Loucy (cell line): ENCODE data around the gene ZMPSTE24.

ENCODE experiments used
- H2AFZ ChIP-seq: fragments of 200-600 bp; sonication (generic); 2 replicates; pipeline ENCODE4 v1.6.0; 2016; ENCODE audit warnings: antibody characterized with exemption, mild to moderate bottlenecking, low read length, moderate library complexity
- H3F3A ChIP-seq: fragments of 200-600 bp; 2 replicates; pipeline ENCODE4 v1.6.0; 2016; ENCODE audit warnings: antibody characterized with exemption, low read depth, mild to moderate bottlenecking
- H3K27me3 ChIP-seq: fragments of 200-600 bp; sonication (generic); 2 replicates; pipeline ENCODE4 v1.6.1; 2014; ENCODE audit warnings: low read length, mild to moderate bottlenecking; ENCODE audit not compliant: insufficient read depth, poor library complexity, severe bottlenecking
- H3K36me3 ChIP-seq: fragments of 200-600 bp; sonication (generic); 2 replicates; pipeline ENCODE4 v1.6.1; 2016; ENCODE audit warnings: low read length; ENCODE audit not compliant: insufficient read depth
- H3K4me1 ChIP-seq: fragments of 200-600 bp; sonication (generic); 2 replicates; pipeline ENCODE4 v1.5.1; 2014; ENCODE audit warnings: low read length, mild to moderate bottlenecking; ENCODE audit not compliant: insufficient read depth, poor library complexity, severe bottlenecking
- H3K4me2 ChIP-seq: fragments of 200-600 bp; sonication (generic); 2 replicates; pipeline ENCODE4 v1.6.0; 2014; ENCODE audit warnings: antibody characterized with exemption, low read length, low read depth, mild to moderate bottlenecking; ENCODE audit not compliant: poor library complexity, severe bottlenecking
- H3K4me3 ChIP-seq: fragments of 200-600 bp; sonication (generic); 2 replicates; pipeline ENCODE4 v1.5.1; 2014; ENCODE audit warnings: low read length, mild to moderate bottlenecking, mixed read lengths; ENCODE audit not compliant: poor library complexity, severe bottlenecking
- H3K79me2 ChIP-seq: fragments of 200-600 bp; sonication (generic); 2 replicates; pipeline ENCODE4 v1.6.1; 2014; ENCODE audit warnings: low read length; ENCODE audit not compliant: insufficient read depth
- H3K9ac ChIP-seq: fragments of 200-600 bp; sonication (generic); 2 replicates; pipeline ENCODE4 v1.6.0; 2014; ENCODE audit warnings: mild to moderate bottlenecking, low read depth, low read length, moderate library complexity; ENCODE audit not compliant: poor library complexity, severe bottlenecking
- H3K9me2 ChIP-seq: fragments of 200-600 bp; sonication (generic); replicated peaks from 2 replicates; pipeline ENCODE4 v1.6.1; 2016; ENCODE audit warnings: low read depth, low read length, mixed read lengths
- H3K9me3 ChIP-seq: fragments of 200-600 bp; sonication (generic); 2 replicates; pipeline ENCODE4 v1.6.1; 2014; ENCODE audit warnings: mild to moderate bottlenecking, antibody characterized with exemption, low read length, low read depth; ENCODE audit not compliant: insufficient read depth
- H4K20me1 ChIP-seq: fragments of 200-600 bp; sonication (generic); 2 replicates; pipeline ENCODE4 v1.6.0; 2014; ENCODE audit warnings: antibody characterized with exemption, low read length, mild to moderate bottlenecking; ENCODE audit not compliant: insufficient read depth, poor library complexity, severe bottlenecking
- EZH2phosphoT487 ChIP-seq: fragments of 200-600 bp; IDR thresholded peaks from 2 replicates; pipeline ENCODE4 v1.6.1; 2018; ENCODE audit warnings: antibody characterized with exemption, mild to moderate bottlenecking, moderate library complexity, borderline replicate concordance
- TF ChIP-seq, protein P1 (sequence below): fragments of 200-600 bp; sonication (generic); conservative IDR thresholded peaks from 2 replicates; pipeline ENCODE4 v1.5.1; 2014; ENCODE audit warnings: mild to moderate bottlenecking, antibody characterized with exemption, low read length

ZMPSTE24 gene

GRCh38 chr1:40307186-40307585 is 49.1 kb downstream of the ZMPSTE24 start:
- H2AFZ ChIP-seq, result no peak overlapping the region
- no peak for TF ChIP-seq EZH2phosphoT487
- TF ChIP-seq, protein P1, sequence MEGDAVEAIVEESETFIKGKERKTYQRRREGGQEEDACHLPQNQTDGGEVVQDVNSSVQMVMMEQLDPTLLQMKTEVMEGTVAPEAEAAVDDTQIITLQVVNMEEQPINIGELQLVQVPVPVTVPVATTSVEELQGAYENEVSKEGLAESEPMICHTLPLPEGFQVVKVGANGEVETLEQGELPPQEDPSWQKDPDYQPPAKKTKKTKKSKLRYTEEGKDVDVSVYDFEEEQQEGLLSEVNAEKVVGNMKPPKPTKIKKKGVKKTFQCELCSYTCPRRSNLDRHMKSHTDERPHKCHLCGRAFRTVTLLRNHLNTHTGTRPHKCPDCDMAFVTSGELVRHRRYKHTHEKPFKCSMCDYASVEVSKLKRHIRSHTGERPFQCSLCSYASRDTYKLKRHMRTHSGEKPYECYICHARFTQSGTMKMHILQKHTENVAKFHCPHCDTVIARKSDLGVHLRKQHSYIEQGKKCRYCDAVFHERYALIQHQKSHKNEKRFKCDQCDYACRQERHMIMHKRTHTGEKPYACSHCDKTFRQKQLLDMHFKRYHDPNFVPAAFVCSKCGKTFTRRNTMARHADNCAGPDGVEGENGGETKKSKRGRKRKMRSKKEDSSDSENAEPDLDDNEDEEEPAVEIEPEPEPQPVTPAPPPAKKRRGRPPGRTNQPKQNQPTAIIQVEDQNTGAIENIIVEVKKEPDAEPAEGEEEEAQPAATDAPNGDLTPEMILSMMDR, result no peak
- H4K20me1 ChIP-seq, result no peaks in the 10 kb centered on the region

GRCh38 chr1:40308036-40308727 is 50.1 kb downstream of the ZMPSTE24 start:
- Histone ChIP-seq H2AFZ (no peak overlapping the region), H3K79me2 (no peaks in the 10 kb centered on the region), H4K20me1 (no peaks in the 10 kb centered on the region), H3K9me2 (no peaks in the 10 kb centered on the region), H3K36me3 (no peaks in the 10 kb centered on the region), H3K4me1 (peaks cover 6% of the 10 kb centered on the region), H3F3A (no peaks in the 10 kb centered on the region), H3K4me2 (no peak overlapping the region), H3K27me3 (no peaks in the 10 kb centered on the region), H3K9ac (no peak overlapping the region), H3K4me3 (no peak overlapping the region), H3K9me3 (no peaks in the 10 kb centered on the region)
- TF ChIP-seq, protein P1, result no peak
- no peak for TF ChIP-seq EZH2phosphoT487

More at GRCh38 chr1:40307186-40307585, 49.1 kb downstream of the ZMPSTE24 start:
- H3K4me1 ChIP-seq, result no peaks in the 10 kb centered on the region
- H3K36me3 ChIP-seq, result no peaks in the 10 kb centered on the region
- H3K4me3 ChIP-seq, result no peak overlapping the region
- no peak overlapping the region for H3K9ac ChIP-seq
- H3K9me2 ChIP-seq, result no peaks in the 10 kb centered on the region
- H3K9me3 ChIP-seq, result no peaks in the 10 kb centered on the region
- no peaks in the 10 kb centered on the region for H3F3A ChIP-seq
- H3K27me3 ChIP-seq, result no peaks in the 10 kb centered on the region
- H3K79me2 ChIP-seq, result no peaks in the 10 kb centered on the region
- H3K4me2 ChIP-seq, result no peak overlapping the region

GRCh38 chr1:40309374-40310128 is 51.5 kb downstream of the ZMPSTE24 start:
- Histone ChIP-seq H3K79me2 (no peaks in the 10 kb centered on the region), H3K9ac (no peak overlapping the region), H3K36me3 (no peaks in the 10 kb centered on the region), H2AFZ (no peak overlapping the region), H3K9me3 (no peaks in the 10 kb centered on the region), H3K4me1 (peaks cover 20% of the 10 kb centered on the region), H3K27me3 (no peaks in the 10 kb centered on the region), H4K20me1 (no peaks in the 10 kb centered on the region), H3K9me2 (no peaks in the 10 kb centered on the region), H3K4me2 (no peak overlapping the region), H3F3A (no peaks in the 10 kb centered on the region), H3K4me3 (no peak overlapping the region)
- TF ChIP-seq EZH2phosphoT487, result no peak
